Measurements from ENCODE around the gene CCDC159.
"Not testable (repeated sequence)": the region's sequence is repeated elsewhere in the genome, so short reads cannot be mapped to it uniquely, and the experiment has no call there.

CCDC159 gene

DNA sequence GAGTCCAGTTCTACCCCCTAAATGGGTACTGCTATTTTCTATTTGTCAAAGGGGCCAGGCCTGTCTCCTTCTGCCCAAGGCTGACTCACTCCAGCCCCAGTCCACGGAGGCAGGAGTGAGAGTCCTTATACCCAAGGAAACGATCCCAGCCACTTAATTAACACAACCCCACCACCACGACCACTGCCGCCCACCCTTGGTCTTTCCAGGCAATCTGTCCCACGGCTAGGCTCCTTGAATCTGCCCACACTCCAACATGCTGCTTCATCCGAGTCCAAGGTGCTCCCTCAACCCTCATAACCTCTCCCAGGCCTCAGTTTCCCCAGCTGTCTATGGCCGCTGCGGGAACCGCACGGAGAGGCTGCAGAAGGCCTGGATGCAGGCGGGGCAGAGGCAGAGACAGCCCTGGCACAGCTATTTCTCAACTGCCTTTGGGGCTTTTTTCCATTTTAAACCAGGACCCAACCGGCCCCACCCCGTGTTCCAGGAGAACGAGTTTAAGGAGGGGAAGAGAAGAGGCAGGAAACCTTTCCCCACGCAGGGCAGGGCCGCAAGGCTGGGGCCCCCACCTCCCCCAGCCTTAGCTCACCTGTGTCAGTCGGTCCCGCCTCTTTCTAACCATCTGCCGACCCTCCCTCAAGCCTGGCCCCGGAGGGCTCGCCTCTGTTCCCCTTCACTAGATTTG, 7.6 kb upstream of the CCDC159 start:
- DNase-seq = no peak

DNA sequence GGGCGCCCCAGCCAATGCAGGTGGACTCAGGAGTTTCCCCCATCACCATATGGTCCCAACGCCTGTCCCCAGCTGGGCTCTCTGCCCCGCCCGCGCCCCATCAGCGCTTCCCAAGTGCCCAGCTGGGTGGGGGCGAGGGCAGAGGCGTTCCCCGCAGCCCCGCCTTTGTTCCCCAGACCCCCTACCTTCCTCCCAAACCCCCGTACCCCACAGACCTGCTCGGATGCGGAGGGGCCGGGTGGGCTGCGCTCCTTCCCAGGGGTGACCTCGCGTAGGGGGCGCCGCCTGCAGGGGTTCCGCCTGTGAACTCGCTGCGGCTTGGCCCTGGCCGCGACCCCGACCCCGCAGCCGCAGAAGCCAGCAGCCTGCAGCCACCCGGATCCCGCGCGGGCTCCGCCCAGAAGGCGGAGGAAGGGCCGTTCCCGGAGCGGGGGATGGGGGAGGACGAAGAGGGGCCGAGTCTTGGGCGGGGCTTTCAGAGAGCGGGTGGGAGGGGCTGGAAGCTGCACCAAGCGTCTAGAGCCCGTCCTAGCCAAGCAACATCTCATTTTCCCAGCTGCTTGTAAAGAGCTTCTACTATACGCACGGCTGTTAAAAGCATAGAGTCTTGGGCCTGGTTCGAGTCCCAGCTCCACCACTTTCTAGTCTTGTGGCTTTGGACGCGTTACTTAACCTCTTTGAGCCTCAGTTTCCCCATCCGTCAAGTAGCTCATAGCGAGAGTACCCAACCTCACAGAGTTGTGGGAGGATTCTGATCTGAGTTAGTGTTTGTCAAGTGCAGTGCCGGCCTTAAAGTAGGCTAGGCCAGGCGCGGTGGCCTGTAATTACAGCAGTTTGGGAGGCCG, 6.8 kb upstream of the CCDC159 start, which contains the start of gene RAB3D:
Gene RAB3D, minus strand, starts transcription at position 404 of the 845 bp plus-strand sequence. CDS start 2,258 bp downstream, outside the sequence.
- peak; percentile 21 for DNase-seq

DNA sequence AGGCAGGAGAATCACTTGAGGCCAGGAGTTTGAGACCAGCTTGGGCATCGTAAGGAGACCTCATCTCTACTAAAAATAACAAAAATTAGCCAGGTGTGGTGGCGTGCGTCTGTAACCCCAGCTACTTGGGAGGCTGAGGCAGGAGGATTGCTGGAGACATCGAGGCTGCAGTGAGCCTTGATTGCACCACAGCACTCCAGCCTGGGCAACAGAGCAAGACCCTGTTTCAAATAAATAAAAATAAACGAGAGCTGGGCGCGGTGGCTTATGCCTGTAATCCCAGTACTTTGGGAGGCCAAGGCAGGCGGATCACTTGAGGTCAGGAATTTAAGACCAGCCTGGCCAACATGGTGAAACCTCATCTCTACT, 6.2 kb upstream of the CCDC159 start:
- DNase-seq = not testable (repeated sequence)

GRCh38 chr19:11342429-11342828, 3.9 kb upstream of the CCDC159 start:
- DNase-seq = no peak

- no peak for DNase-seq
Measured at GRCh38 chr19:11345122-11345803, 1.1 kb upstream of the CCDC159 start.

GRCh38 chr19:11347546-11348039, 1.3 kb downstream of the CCDC159 start:
- DNase-seq = no peak

GRCh38 chr19:11349171-11349570, 2.9 kb downstream of the CCDC159 start:
- no peak for DNase-seq

DNA sequence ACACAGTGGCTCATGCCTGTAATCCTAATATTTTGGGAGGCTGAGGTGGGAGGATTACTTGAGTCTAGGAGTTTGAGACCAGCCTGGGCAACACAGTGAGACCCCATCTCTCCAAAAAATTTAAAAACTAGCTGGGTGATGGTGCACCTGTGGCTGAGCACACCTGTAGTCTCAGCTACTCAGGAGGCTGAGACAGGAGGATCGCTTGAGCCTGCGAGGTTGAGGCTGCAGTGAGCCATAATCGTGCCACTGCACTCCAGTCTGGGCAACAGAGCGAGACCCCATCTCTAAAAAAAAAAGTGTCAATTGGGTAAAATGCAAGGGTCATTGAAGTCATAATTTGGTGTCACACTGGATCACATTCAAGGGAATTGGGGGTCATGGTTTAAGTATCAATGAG, 7.8 kb downstream of the CCDC159 start:
- DNase-seq = not testable (repeated sequence)

DNA sequence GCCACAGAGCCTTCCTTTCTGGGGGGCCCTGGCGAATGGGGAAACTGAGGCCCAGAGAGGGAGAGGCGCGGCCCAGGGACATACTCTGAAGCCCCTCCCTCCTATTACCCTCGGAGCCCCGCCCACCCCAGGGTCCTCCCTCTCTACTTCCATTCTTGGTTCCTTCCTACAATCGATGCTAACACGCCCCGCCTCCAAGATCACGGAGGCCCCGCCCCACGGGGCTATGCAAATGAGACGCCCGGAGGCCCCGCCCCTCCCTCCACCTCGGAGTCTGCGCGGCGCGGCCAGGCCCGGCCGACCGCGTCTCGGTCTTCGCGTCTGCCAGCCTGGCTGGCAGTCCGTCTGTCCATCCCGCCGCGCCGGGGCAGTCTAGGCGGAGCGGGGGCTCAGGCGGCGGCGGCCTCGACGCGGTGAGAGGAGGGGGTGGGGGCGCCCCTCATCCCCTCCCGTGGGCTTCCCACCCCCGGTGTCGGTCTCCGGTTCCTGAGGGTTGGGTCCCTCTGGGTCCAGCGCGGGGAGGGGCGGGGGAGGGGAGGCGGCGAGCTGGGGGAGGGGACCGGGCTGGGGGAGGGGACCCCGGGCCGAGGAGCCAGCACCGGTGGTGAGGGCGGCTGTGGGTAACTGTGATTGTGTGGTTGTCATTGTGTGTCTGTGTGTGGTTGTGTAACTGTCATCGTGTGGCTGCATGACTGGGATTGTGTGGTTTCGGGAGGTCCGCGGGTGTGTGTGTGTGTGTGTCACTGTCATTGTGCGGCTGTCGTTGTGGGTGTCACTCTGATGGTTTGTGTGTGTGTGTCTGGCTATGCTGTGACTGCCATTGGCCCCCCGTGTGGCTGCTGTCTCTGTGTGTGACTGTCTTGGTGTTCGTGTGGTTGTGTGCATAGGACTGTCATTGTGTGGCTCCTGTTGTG, 9.1 kb downstream of the CCDC159 start, which contains the start of gene PLPPR2:
Gene PLPPR2, plus strand, starts transcription at position 273 of the 914 bp plus-strand sequence. CDS start 2,242 bp downstream, outside the sequence.
- no peak for DNase-seq

- no peak for DNase-seq
Measured at GRCh38 chr19:11356074-11356397, 9.7 kb downstream of the CCDC159 start.

DNA sequence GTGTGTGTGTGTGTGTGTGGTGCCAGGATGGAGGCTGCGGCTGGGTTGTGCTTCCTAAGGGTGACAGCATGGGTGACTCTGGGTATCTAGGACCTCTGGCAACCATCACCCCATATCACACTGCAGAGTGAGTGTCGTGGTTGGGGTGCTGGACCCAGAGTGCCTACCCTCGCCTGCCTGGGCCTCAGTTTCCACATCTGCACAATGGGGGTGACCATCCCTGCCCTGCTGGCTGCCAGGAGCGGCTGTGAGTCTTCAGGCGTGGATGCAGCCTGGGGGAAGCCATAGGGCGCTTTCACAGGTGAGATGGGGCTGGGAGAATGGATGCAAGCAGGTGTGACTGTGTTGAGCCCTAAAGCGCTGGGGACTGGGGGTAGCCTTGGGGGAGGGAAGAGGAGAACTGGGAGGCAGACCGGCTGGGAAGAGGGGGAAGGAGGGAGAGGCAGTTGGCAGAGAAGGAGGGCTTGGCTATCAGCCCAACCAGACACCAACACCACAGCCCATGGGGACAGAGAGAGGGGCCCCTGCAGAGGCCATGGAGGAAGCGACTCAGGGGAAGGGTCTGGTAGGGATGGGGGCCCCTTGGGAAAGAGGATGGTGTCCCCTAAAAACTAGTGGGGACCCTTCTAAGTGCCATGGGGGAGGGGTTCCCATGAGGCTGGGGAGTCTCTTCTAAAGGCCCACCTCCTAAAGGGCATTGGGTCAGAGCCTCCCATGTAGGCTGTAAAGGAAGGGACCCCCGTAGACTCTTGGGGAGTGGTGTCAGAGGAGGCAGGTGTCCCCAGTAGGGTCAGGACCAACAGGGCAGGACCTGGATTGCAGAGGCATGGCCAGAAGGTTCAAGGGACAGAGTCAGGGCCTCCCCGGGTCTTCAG, 10.6 kb downstream of the CCDC159 start:
- no peak for DNase-seq

DNA sequence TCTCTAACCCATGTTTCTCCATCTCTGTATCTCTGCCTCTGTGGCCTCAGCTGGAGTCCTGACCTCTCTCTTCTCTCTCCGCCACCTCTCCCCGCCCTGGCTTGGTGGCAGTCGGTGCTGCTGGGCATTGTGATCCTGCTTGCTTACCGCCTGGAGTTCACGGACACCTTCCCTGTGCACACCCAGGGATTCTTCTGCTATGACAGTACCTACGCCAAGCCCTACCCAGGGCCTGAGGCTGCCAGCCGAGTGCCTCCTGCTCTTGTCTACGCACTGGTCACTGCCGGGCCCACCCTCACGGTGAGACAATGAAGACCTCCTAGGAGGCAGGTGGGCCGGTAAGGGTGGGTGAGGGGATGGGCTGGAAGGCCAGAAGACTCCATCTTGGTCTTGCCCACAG, 13.1 kb downstream of the CCDC159 start:
- DNase-seq = no peak

DNA sequence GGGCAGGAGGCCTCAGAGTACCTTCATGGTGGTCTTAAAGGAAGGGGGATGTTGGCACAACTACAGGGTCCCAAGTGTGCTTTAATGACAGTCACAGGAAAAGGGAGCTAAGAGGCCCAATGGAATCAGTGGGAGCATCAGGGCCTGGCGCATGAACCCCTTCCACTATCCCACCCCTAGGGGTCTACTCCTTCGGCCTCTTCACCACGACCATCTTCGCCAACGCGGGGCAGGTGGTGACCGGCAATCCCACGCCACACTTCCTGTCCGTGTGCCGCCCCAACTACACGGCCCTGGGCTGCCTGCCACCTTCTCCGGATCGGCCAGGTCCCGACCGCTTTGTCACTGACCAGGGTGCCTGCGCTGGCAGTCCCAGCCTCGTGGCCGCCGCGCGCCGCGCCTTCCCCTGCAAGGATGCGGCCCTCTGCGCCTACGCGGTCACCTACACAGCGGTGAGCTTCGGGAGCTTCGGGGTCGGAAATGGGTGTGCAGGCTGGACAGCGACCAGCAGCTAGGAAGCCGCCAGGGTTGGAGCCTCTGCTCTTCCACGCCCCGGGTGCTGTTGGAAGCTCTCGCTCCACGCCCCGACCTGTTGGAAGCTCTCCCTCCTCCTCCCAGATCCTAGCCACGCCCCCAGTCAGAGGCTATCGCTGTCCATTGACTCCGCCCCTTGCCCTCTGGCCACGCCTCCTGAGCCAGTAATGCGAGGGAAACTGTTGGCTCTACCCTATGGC, 14.9 kb downstream of the CCDC159 start:
- DNase-seq = no peak

DNA sequence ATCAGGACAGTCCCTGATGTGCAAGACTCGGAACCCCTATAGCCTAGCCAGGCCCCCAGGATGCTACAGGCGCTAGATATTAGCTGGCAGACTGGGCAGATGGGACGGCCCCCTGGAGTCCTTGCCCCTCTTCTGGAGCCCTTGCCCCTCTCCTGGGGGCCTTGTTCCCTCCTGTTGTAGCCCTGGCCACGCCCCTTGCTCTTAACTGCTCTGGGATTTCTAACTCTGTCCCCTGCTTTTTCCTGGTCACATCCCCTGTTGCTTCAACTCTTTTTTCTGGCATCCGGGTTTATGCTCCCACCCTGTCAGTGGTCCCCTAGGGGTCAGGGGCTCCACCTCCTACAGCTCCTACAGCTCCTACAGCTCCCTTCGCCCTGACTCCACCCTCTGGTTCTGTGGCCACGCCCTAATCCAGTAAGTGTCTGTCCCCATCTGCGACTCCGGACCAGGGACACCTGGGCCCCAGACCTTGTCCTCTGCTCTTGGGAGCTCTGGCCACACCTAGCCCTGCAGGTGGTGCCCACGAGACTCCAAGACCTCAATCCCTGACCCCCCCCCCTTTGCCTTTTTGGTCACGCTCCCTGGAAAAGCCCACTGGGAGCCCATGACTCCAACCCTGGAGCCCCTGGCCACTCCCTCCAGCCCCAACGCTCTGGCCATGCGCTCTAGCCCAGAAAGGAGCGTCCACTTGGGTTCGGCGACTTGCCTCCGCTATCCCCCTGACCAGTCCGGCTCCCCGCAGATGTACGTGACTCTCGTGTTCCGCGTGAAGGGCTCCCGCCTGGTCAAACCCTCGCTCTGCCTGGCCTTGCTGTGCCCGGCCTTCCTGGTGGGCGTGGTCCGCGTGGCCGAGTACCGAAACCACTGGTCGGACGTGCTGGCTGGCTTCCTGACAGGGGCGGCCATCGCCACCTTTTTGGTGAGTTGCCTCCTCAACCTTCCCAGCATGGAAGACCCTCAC, 15.7 kb downstream of the CCDC159 start:
- DNase-seq = no peak

DNA sequence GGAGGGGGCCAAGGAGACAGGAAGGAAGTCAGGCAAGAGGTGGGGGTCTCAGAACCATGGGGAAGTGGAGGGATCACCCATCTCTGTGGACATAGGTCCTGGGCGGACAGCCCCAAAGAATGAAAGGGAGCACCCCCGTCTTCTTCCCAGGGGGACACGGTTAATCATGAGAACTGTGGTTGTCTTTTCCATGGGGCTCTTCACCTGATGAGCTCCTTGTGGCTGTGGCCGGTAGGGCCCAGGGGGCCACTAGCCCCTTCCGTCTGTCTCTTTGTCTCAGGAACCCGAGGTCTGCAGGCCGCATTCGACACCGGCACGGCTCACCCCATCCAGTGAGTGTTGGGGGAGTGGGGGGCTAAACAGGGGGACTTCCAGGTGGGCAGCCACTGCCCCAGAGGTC, 17.6 kb downstream of the CCDC159 start:
- DNase-seq = no peak

- no peak for DNase-seq
Measured at GRCh38 chr19:11364296-11364904, 18.1 kb downstream of the CCDC159 start.

GRCh38 chr19:11364935-11365334, 18.6 kb downstream of the CCDC159 start:
- no peak for DNase-seq

DNA sequence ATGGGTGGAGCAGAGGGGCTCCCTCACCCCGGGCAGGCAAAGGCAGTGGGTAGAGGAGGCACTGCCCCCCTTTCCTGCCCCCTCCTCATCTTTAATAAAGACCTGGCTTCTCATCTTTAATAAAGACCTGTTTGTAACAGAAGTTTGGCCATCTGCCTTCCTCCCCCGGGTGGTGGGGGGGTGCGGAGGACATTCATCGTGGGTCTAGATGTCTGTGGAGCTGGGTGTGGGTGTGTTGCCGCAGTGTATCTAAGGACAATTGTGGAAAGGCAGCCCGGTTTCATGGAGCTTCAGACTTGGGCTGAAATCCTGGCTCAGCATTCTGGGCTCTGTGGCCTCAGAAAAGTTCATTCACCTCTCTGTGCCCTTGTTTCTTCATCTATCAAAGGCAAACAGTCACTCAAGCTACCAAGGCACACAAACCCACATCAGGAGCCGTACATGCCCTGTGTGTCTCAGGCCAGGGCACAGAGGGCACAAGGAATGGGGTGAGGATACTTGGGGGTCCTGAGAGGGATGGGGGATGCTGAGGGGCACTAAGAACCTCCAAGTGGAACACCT, 19.3 kb downstream of the CCDC159 start:
- DNase-seq = no peak

DNA sequence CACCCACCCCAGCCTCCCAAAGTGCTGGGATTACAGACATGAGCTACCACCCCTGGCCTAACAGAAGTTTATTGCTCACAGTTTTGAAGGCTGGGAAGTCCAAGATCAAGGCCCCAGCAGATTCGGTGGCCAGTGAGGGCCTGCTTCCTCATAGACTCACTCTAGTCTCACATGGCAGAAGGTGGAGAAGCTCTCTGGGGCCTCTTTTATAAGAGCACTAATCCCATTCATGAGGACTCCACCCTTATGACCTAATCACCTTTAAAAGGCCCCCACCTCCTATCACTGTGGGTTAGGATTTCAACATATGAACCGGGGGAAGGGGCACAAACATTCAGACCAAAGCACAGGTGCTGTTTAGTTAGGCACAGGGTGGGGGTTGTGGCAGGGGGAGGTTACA, 21.2 kb downstream of the CCDC159 start:
- DNase-seq = no peak

All from SIG-M5 (cell line).